ENCODE data around the gene DIP2C.
"Not testable (repeated sequence)": the region's sequence is repeated elsewhere in the genome, so short reads cannot be mapped to it uniquely, and the experiment has no call there.

DIP2C gene

GRCh38 chr10:693506-693905, 4.0 kb upstream of the DIP2C start:
- DNase-seq, result no peak

- DNase-seq, result no peak
Measured at GRCh38 chr10:692682-693351, 3.3 kb upstream of the DIP2C start.

GRCh38 chr10:691216-691615, 1.7 kb upstream of the DIP2C start:
- DNase-seq, result no peak

- no peak for DNase-seq
Measured at GRCh38 chr10:690372-691161, 1.1 kb upstream of the DIP2C start.

GRCh38 chr10:689121-689451, 382 bp downstream of the DIP2C start:
- no peak for DNase-seq

- no peak for DNase-seq
Measured at GRCh38 chr10:688312-689120, 952 bp downstream of the DIP2C start.

- DNase-seq, result no peak
Measured at GRCh38 chr10:687583-688311, 1.7 kb downstream of the DIP2C start.

GRCh38 chr10:686155-686931, 3.1 kb downstream of the DIP2C start:
- no peak for DNase-seq

GRCh38 chr10:685613-686012, 3.9 kb downstream of the DIP2C start:
- DNase-seq, result no peak

GRCh38 chr10:683448-684071, 5.9 kb downstream of the DIP2C start:
- no peak for DNase-seq

GRCh38 chr10:682931-683447, 6.5 kb downstream of the DIP2C start:
- no peak for DNase-seq

GRCh38 chr10:681670-682318, 7.7 kb downstream of the DIP2C start:
- no peak for DNase-seq

- no peak for DNase-seq
Measured at GRCh38 chr10:680745-681144, 8.7 kb downstream of the DIP2C start.

- DNase-seq, result no peak
Measured at GRCh38 chr10:680146-680545, 9.3 kb downstream of the DIP2C start.

- DNase-seq, result no peak
Measured at GRCh38 chr10:679556-679955, 9.9 kb downstream of the DIP2C start.

GRCh38 chr10:678662-679005, 10.8 kb downstream of the DIP2C start:
- not testable (repeated sequence) for DNase-seq

GRCh38 chr10:677750-678661, 11.5 kb downstream of the DIP2C start:
- DNase-seq, result no peak

- DNase-seq, result no peak
Measured at GRCh38 chr10:677038-677437, 12.4 kb downstream of the DIP2C start.

- DNase-seq, result no peak
Measured at GRCh38 chr10:676178-676577, 13.3 kb downstream of the DIP2C start.

GRCh38 chr10:675532-675931, 13.9 kb downstream of the DIP2C start:
- no peak for DNase-seq

All from activated CD4-positive, CD25-positive, alpha-beta regulatory T cell treated with anti-CD3 and anti-CD28 coated beads, Interleukin-2, amount 50 U/mL, for 72 hours (primary cell).